ENCODE measurements around the gene DPF3. TPM values are rescaled to one million over a fixed set of nuclear protein-coding genes. Genes with fewer than 3 reads are reported as not detected.
A peak's percentile ranks its signal among the peaks of the same experiment; 100 is the strongest.

Gene DPF3
- total and polyA plus RNA-seq, 2 donors (not counting 1 experiment from before 2014, with no cell fraction given), result 7.6 to 13.7 TPM

DNA sequence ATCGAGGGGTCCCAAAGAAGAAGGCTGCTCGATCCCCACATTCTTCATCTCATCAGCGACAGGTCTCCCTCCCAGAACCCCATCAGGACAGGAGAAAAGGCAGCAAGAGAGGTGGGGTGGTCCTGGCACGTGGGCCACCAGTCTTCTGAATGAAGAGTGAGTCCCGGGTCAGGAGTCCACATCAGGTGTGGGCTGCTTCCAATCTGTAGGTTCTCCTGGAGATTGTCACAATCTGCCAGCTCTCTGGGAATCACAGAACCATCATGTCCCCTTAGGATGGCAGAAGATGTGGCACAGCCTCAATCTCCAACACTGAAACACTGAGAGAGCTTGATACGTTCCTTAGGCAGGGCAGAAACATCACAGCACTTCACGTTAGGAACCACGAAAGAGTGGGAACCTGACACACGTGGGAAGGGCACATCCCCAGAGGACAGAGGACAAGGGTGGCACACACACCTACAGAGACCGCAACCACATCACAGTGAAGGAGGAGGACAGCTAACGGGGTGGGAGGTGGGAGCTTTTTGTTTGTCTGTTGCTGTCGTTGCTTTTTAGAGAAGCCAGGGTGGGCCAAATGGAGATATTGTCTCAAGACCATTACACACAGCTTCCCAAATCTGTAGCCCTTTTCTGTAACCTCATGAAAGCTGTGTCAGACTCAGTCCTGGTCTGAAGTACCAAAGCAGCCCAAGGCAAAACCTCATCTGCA, 284.5 kb downstream of the DPF3 start:
- H3K4me1 ChIP-seq (ENCODE audit: control insufficient read depth, extremely low read depth, insufficient read depth, low read length), result peaks cover 28% of the 10 kb centered on the region
- H3K9me3 ChIP-seq (ENCODE audit: control insufficient read depth, insufficient read depth, low read depth, low read length), result no peaks in the 10 kb centered on the region
- H4K20me1 ChIP-seq (ENCODE audit: control insufficient read depth, extremely low read depth, insufficient read depth, low read length), result no peaks in the 10 kb centered on the region
- H3K4me3 ChIP-seq (replicated peaks in 1 of 4; ENCODE audit: control extremely low read depth in 1 of 4, insufficient read depth in 1 of 4, low read depth in 3 of 4, low read length in 4 of 4), result no peak overlapping the region
- H3K79me2 ChIP-seq (ENCODE audit: control insufficient read depth, insufficient read depth, low read length), result no peaks in the 10 kb centered on the region
- DNase-seq (ENCODE audit: low read depth in 2 of 2), result no peak
- H3K9ac ChIP-seq (ENCODE audit: insufficient read depth, low read length), result no peak overlapping the region
- peak overlapping the region; percentile 79 for H3K27ac ChIP-seq (ENCODE audit: insufficient read depth, low read length)
- H3K36me3 ChIP-seq (ENCODE audit: control insufficient read depth, insufficient read depth, low read length), result no peaks in the 10 kb centered on the region
- H3K4me2 ChIP-seq (ENCODE audit: extremely low read depth, insufficient read depth, low read length), result no peak overlapping the region
- H2AFZ ChIP-seq (ENCODE audit: low read length), result no peak overlapping the region
- no peaks in the 10 kb centered on the region for H3K27me3 ChIP-seq (ENCODE audit: control insufficient read depth, insufficient read depth, low read length)
- TF ChIP-seq, protein P1, sequence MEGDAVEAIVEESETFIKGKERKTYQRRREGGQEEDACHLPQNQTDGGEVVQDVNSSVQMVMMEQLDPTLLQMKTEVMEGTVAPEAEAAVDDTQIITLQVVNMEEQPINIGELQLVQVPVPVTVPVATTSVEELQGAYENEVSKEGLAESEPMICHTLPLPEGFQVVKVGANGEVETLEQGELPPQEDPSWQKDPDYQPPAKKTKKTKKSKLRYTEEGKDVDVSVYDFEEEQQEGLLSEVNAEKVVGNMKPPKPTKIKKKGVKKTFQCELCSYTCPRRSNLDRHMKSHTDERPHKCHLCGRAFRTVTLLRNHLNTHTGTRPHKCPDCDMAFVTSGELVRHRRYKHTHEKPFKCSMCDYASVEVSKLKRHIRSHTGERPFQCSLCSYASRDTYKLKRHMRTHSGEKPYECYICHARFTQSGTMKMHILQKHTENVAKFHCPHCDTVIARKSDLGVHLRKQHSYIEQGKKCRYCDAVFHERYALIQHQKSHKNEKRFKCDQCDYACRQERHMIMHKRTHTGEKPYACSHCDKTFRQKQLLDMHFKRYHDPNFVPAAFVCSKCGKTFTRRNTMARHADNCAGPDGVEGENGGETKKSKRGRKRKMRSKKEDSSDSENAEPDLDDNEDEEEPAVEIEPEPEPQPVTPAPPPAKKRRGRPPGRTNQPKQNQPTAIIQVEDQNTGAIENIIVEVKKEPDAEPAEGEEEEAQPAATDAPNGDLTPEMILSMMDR (conservative IDR thresholded peaks at IDR 0.05 in 1 of 2, IDR thresholded peaks at IDR 0.05 in 1 of 2; ENCODE audit: low read depth in 1 of 2, low read length in 2 of 2), result no peak
- TF ChIP-seq EZH2 (IDR thresholded peaks at IDR 0.05; ENCODE audit: low read length, missing control alignments), result no peak

DNA sequence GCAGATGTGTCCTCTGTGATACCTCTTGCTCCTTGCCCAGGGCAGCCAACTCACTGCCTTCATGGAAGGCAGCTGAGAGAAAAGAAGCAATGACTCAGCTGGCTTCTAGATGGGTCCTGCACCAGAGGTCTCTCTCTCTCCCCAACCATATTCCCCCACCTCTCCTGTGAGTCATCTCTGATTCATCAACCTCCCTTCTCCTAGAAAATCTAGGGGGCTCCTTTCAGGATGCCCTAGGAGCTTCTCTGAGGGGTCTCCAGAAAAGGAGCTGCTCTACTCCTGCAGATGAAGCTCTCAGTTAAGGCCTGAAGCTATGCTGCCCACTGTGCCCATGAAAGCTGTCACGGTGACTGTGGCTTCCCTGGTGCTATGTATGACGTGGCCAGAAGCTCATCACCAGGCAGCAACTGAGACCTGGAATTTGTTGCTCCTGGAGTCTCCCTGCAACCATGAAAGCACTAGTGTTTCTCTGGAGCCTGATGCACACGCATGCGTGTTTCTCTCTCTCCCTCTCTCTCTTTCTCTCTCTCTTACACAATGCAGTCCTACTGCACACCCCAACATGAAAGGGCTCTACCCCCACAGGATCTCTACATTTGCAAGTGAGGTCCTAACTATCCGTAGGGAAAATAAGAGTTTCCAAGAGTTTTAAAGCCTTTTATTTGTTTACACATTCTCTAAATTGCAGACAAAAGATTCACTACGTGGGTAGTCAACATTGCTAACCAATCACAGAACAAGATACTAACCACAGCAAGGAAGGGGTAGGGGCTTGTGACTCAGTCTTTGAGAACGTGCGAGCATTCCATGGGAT, 285.3 kb downstream of the DPF3 start:
- Histone ChIP-seq H2AFZ (ENCODE audit: low read length) (no peak overlapping the region), H3K4me1 (ENCODE audit: control insufficient read depth, extremely low read depth, insufficient read depth, low read length) (peaks cover 28% of the 10 kb centered on the region), H3K9me3 (ENCODE audit: control insufficient read depth, insufficient read depth, low read depth, low read length) (no peaks in the 10 kb centered on the region), H3K27ac (ENCODE audit: insufficient read depth, low read length) (peak overlapping the region; percentile 79), H4K20me1 (ENCODE audit: control insufficient read depth, extremely low read depth, insufficient read depth, low read length) (no peaks in the 10 kb centered on the region), H3K4me3 (replicated peaks in 1 of 4; ENCODE audit: control extremely low read depth in 1 of 4, insufficient read depth in 1 of 4, low read depth in 3 of 4, low read length in 4 of 4) (no peak overlapping the region), H3K9ac (ENCODE audit: insufficient read depth, low read length) (no peak overlapping the region), H3K79me2 (ENCODE audit: control insufficient read depth, insufficient read depth, low read length) (no peaks in the 10 kb centered on the region), H3K36me3 (ENCODE audit: control insufficient read depth, insufficient read depth, low read length) (no peaks in the 10 kb centered on the region), H3K27me3 (ENCODE audit: control insufficient read depth, insufficient read depth, low read length) (no peaks in the 10 kb centered on the region), H3K4me2 (ENCODE audit: extremely low read depth, insufficient read depth, low read length) (peak overlapping the region; percentile 68)
- TF ChIP-seq, protein P1 (conservative IDR thresholded peaks at IDR 0.05 in 1 of 2, IDR thresholded peaks at IDR 0.05 in 1 of 2; ENCODE audit: low read depth in 1 of 2, low read length in 2 of 2), result peak in 1 of 2 donors; percentile 8
- TF ChIP-seq EZH2 (IDR thresholded peaks at IDR 0.05; ENCODE audit: low read length, missing control alignments), result no peak
- DNase-seq (ENCODE audit: low read depth in 2 of 2), result peak; percentile 91 to 97

DNA sequence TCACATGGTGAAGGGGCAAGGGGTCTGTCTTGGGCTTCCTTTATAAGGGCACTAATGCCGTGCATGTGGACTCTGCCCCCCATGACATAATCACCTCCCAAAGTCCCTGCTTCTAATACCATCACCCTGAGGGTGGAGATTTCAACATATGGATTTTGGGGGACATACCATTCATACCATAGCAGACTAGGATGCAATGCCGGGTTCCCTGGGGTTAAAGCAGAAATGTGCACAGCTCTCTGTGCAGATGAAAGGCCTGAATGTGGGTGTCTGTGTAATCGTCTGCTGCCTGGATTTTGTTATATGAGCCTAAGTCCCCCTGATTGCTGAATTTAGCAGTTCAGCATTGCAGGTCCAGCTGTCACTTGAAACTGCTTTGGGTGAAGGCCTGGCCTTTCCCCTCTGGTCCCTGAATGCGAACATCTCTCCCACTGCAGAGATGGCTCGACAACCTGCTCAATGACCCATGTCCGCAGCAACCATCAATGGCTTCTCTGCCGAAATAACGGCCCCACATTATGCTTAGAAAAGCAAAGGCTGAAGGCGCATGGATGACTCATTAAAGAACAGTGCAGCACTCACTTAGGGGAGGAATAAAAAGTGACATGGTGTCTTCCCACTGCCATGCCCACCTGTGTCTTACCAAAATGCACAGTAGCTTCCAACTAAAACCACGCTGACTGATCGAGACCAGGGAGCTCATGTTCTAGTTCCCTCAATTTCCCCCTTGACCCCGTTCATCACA, 286.3 kb downstream of the DPF3 start:
- no peaks in the 10 kb centered on the region for H4K20me1 ChIP-seq (ENCODE audit: control insufficient read depth, extremely low read depth, insufficient read depth, low read length)
- H3K36me3 ChIP-seq (ENCODE audit: control insufficient read depth, insufficient read depth, low read length), result no peaks in the 10 kb centered on the region
- H3K79me2 ChIP-seq (ENCODE audit: control insufficient read depth, insufficient read depth, low read length), result no peaks in the 10 kb centered on the region
- DNase-seq (ENCODE audit: low read depth in 2 of 2), result peak; percentile 14 to 67
- H3K4me1 ChIP-seq (ENCODE audit: control insufficient read depth, extremely low read depth, insufficient read depth, low read length), result peaks cover 23% of the 10 kb centered on the region
- H3K9me3 ChIP-seq (ENCODE audit: control insufficient read depth, insufficient read depth, low read depth, low read length), result no peaks in the 10 kb centered on the region
- H3K4me3 ChIP-seq (replicated peaks in 1 of 4; ENCODE audit: control extremely low read depth in 1 of 4, insufficient read depth in 1 of 4, low read depth in 3 of 4, low read length in 4 of 4), result no peak overlapping the region
- H3K9ac ChIP-seq (ENCODE audit: insufficient read depth, low read length), result no peak overlapping the region
- no peak overlapping the region for H2AFZ ChIP-seq (ENCODE audit: low read length)
- peak overlapping the region; percentile 79 for H3K27ac ChIP-seq (ENCODE audit: insufficient read depth, low read length)
- TF ChIP-seq, protein P1 (conservative IDR thresholded peaks at IDR 0.05 in 1 of 2, IDR thresholded peaks at IDR 0.05 in 1 of 2; ENCODE audit: low read depth in 1 of 2, low read length in 2 of 2), result no peak
- no peak for TF ChIP-seq EZH2 (IDR thresholded peaks at IDR 0.05; ENCODE audit: low read length, missing control alignments)
- H3K4me2 ChIP-seq (ENCODE audit: extremely low read depth, insufficient read depth, low read length), result peak overlapping the region; percentile 68
- H3K27me3 ChIP-seq (ENCODE audit: control insufficient read depth, insufficient read depth, low read length), result no peaks in the 10 kb centered on the region

Data from fibroblast of lung (primary cell).